Tibial nerve (tissue), 4 donors: ENCODE results near the gene UPK3A. TPM values are rescaled to one million over a fixed set of nuclear protein-coding genes. Genes with fewer than 3 reads are reported as not detected.

Experiments used
- DNase-seq, 2 donors: peaks; one replicate each; pipeline ENCODE4 v3.0.0-alpha.2; 2019; ENCODE audit warnings: low spot score in 2 of 2
- H3K27ac ChIP-seq, 4 donors: fragments of 200-600 bp; sonication (generic) in 3 of 4; one replicate each; pipeline ENCODE4 v1.5.1; 2017 to 2019; ENCODE audit warnings: mild to moderate bottlenecking in 1 of 4
- H3K27me3 ChIP-seq, 2 donors: fragments of 200-600 bp; sonication (generic) in 1 of 2; one replicate each; pipeline versions ENCODE4 v1.5.1 to v1.6.0; 2017 to 2019
- H3K36me3 ChIP-seq, 3 donors: fragments of 200-600 bp; sonication (generic); one replicate each; pipeline ENCODE4 v1.5.1; 2018 to 2019
- H3K4me1 ChIP-seq, 4 donors: fragments of 200-600 bp; sonication (generic) in 3 of 4; one replicate each; pipeline ENCODE4 v1.5.1; 2017 to 2019
- H3K4me3 ChIP-seq, 4 donors: fragments of 200-600 bp; sonication (generic) in 3 of 4; one replicate each; pipeline ENCODE4 v1.5.1; 2017 to 2019; ENCODE audit warnings: mild to moderate bottlenecking in 1 of 4, moderate library complexity in 1 of 4
- H3K9me3 ChIP-seq, 4 donors: fragments of 200-600 bp; sonication (generic) in 3 of 4; one replicate each; pipeline ENCODE4 v1.5.1; 2017 to 2019
- EP300 ChIP-seq, 2 donors: sonication (generic); formaldehyde crosslinking; IDR thresholded peaks; one replicate each; pipeline ENCODE4 v1.6.1; 2017; ENCODE audit warnings: antibody characterized with exemption in 2 of 2, mild to moderate bottlenecking in 1 of 2
- POLR2A ChIP-seq, 2 donors: fragments of 450-650 bp; IDR thresholded peaks; one replicate each; pipeline ENCODE4 v1.6.1; 2017; ENCODE audit warnings: antibody characterized with exemption in 2 of 2, mild to moderate bottlenecking in 2 of 2, moderate library complexity in 2 of 2
- WGBS, 2 donors: methylation state at CpG; one replicate each; pipeline ENCODE4 v1.1.5; 2018; 5-methylcytosine and 5-hydroxymethylcytosine counted together
- total RNA-seq, 4 donors: library from RNA; depleted of rRNA; stranded (reverse); fragments of >200 nt; gene quantifications; one replicate each; pipeline ENCODE4 v1.1.0, GENCODE V29; 2016
- TF ChIP-seq, protein P1 (sequence below), 5 experiments: fragments of 200-600 bp in 3 of 5; fragments of 450-650 bp in 2 of 5; sonication (generic) in 3 of 5; IDR thresholded peaks; one replicate each; pipeline ENCODE4 v1.5.1; 2016 to 2019; ENCODE audit warnings: antibody characterized with exemption in 5 of 5, mild to moderate bottlenecking in 3 of 5, moderate library complexity in 2 of 5

UPK3A gene
- total RNA-seq, 4 donors from 2014 or later = not detected

DNA sequence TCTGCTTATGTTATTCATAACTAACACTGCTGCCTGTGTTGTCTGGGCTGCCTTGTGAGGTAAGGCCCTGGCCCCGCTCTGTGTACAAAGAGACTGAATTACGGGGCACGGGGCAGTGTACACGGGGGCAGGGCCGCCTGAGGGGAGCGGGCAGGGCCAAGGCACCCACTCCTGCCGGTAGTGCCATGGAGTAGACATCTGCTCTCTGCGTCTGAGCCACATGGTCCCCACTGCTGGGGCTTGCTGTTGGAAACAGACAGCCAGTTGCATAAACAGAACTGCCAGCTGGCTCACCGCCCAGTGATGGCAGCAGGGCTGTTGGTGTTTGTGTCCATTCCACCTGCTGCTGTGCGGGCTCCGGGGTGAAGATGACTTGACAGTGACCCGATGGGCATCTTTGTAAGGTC is 44.8 kb downstream of the UPK3A start:
- no peak for TF ChIP-seq POLR2A (IDR thresholded peaks at IDR 0.05)
- TF ChIP-seq, protein P1, sequence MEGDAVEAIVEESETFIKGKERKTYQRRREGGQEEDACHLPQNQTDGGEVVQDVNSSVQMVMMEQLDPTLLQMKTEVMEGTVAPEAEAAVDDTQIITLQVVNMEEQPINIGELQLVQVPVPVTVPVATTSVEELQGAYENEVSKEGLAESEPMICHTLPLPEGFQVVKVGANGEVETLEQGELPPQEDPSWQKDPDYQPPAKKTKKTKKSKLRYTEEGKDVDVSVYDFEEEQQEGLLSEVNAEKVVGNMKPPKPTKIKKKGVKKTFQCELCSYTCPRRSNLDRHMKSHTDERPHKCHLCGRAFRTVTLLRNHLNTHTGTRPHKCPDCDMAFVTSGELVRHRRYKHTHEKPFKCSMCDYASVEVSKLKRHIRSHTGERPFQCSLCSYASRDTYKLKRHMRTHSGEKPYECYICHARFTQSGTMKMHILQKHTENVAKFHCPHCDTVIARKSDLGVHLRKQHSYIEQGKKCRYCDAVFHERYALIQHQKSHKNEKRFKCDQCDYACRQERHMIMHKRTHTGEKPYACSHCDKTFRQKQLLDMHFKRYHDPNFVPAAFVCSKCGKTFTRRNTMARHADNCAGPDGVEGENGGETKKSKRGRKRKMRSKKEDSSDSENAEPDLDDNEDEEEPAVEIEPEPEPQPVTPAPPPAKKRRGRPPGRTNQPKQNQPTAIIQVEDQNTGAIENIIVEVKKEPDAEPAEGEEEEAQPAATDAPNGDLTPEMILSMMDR (IDR thresholded peaks at IDR 0.05) = no peak
- no peak for TF ChIP-seq EP300 (IDR thresholded peaks at IDR 0.05)
- Histone ChIP-seq H3K4me3 (no peak overlapping the region), H3K4me1 (peaks cover 0 to 10% (median 0%) of the 10 kb centered on the region in 4 donors), H3K36me3 (peaks cover 3 to 87% (median 9%) of the 10 kb centered on the region in 3 donors), H3K9me3 (no peaks in the 10 kb centered on the region), H3K27me3 (no peaks in the 10 kb centered on the region), H3K27ac (no peak overlapping the region)
- no peak for DNase-seq
- 53 to 59% methylated on average over 10 of the region's 12 CpGs for WGBS, 2 donors

DNA sequence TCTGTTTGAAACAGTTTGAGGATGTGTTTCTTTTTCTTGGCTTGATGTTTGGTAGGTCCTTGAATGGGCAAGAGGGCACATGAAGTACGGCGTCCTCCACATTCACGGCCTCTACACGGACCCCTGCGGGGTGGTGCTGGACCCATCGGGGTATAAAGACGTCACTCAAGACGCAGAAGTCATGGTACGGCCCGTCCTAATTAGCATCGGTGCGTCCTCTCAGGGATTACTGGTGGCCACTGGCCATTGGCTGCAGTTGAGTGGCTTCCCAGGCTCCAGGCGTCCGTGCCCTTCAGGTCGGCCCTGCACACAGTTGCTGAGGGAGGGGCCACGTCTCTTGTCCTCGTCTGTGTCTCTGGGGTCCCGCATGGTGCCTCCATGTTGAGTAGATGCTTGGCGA is 45.8 kb downstream of the UPK3A start:
- no peak for DNase-seq
- H3K9me3 ChIP-seq = no peaks in the 10 kb centered on the region
- peaks cover 3 to 89% (median 8%) of the 10 kb centered on the region in 3 donors for H3K36me3 ChIP-seq
- H3K4me1 ChIP-seq = peaks cover 0 to 10% (median 0%) of the 10 kb centered on the region in 4 donors
- TF ChIP-seq, protein P1 (IDR thresholded peaks at IDR 0.05) = no peak
- TF ChIP-seq EP300 (IDR thresholded peaks at IDR 0.05) (no peak), POLR2A (IDR thresholded peaks at IDR 0.05) (no peak)
- no peak overlapping the region for H3K4me3 ChIP-seq
- 94 to 96% methylated on average over 17 to 19 of the region's 19 CpGs for WGBS, 2 donors
- H3K27ac ChIP-seq = no peak overlapping the region
- no peaks in the 10 kb centered on the region for H3K27me3 ChIP-seq

DNA sequence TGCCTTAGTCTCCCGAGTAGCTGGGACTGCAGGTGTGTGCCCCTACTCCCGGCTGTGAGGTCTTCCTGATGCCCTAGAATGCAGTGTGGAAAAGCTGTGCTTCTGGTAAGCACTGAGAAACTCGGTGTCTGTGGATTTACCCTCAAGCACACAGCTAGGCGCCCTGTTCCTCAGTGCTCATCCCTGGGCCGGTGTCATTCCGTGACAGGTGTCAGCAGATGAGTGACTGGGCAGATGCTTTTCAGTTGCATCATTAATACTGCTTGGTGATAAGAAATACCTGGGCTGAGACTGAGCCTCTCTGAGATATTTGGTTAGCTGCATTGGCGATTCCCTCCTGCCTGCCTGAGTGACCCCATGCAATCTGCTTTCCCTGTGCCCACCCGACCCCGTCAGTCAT is 46.7 kb downstream of the UPK3A start:
- no peaks in the 10 kb centered on the region for H3K9me3 ChIP-seq
- DNase-seq = no peak
- H3K4me3 ChIP-seq = no peak overlapping the region
- WGBS, 2 donors = 89 to 94% methylated on average over 9 of the region's 9 CpGs
- H3K27ac ChIP-seq = no peak overlapping the region
- H3K36me3 ChIP-seq = peaks cover 0 to 91% (median 3%) of the 10 kb centered on the region in 3 donors
- TF ChIP-seq EP300 (IDR thresholded peaks at IDR 0.05) (no peak), POLR2A (IDR thresholded peaks at IDR 0.05) (no peak)
- TF ChIP-seq, protein P1 (IDR thresholded peaks at IDR 0.05) = no peak
- peaks cover 0 to 15% (median under 1%) of the 10 kb centered on the region in 4 donors for H3K4me1 ChIP-seq
- H3K27me3 ChIP-seq = no peaks in the 10 kb centered on the region

DNA sequence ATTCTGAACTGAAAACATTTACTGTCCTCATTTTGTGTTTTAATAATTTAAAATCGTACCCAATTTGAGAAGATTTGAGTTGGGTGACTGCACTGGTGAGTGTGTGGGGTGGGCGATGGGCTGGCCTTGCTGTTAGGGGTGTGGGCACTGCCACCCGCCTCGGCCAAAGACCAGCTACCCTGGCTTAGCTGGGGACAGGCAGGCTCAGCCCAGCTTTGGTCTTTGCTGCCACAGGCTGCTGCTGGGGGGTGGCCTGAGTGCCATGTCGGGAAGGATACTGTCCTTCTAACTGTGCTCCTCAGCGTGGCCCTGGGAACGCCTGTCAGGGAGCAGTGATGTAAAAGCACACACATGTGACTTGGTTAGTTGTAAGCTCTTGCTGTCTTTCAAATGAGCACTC is 47.3 kb downstream of the UPK3A start:
- H3K9me3 ChIP-seq = no peaks in the 10 kb centered on the region
- TF ChIP-seq POLR2A (IDR thresholded peaks at IDR 0.05) = no peak
- TF ChIP-seq, protein P1 (IDR thresholded peaks at IDR 0.05) = no peak
- no peak for TF ChIP-seq EP300 (IDR thresholded peaks at IDR 0.05)
- 92 to 95% methylated on average over 7 of the region's 7 CpGs for WGBS, 2 donors

DNA sequence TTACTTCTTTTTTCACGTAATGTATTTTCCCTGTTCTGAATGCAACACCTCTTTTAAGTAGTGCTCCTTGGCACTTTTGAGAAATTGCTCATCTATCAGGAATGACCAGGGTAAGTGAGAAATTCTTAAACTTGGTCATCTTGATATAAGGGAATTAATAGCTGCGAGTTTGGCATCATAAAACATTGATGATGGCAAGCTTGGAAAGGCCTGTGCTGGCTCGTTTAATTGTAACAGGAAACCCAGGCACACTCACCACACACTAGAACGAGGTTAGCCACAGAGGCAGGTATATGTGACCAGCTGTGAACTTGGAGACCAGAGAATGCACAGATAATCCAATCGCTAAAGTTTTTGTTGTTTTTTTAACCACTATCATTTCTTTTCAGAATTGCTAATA is 49.3 kb downstream of the UPK3A start:
- DNase-seq = no peak
- Histone ChIP-seq H3K4me3 (no peak overlapping the region), H3K9me3 (no peaks in the 10 kb centered on the region), H3K36me3 (peaks cover 0 to 94% (median 0%) of the 10 kb centered on the region in 3 donors), H3K27ac (no peak overlapping the region), H3K4me1 (peaks cover 0 to 24% (median 3%) of the 10 kb centered on the region in 4 donors), H3K27me3 (no peaks in the 10 kb centered on the region)
- TF ChIP-seq EP300 (IDR thresholded peaks at IDR 0.05) = no peak
- TF ChIP-seq, protein P1 (IDR thresholded peaks at IDR 0.05) = no peak
- TF ChIP-seq POLR2A (IDR thresholded peaks at IDR 0.05) = no peak
- 61 to 70% methylated on average over 5 of the region's 5 CpGs for WGBS, 2 donors

More for the DNA sequence above, 47.3 kb downstream of the UPK3A start:
- Histone ChIP-seq H3K27ac (no peak overlapping the region), H3K4me3 (no peak overlapping the region), H3K36me3 (peaks cover 0 to 93% (median 3%) of the 10 kb centered on the region in 3 donors), H3K27me3 (no peaks in the 10 kb centered on the region), H3K4me1 (peaks cover 0 to 21% (median 3%) of the 10 kb centered on the region in 4 donors)
- no peak for DNase-seq
